ENCODE results near the gene CUBN.

GRCh38 chr10:17174626-17175025 is 45.0 kb upstream of the CUBN start:
- TF ChIP-seq MED13 (CRISPR knock-in tag; IDR thresholded peaks at IDR 0.05) (no peak), CTCF (CRISPR knock-in tag; IDR thresholded peaks at IDR 0.05) (no peak), ZC3H4 (CRISPR knock-in tag; IDR thresholded peaks at IDR 0.05; ENCODE audit: borderline replicate concordance) (no peak), ETV6 (CRISPR knock-in tag; conservative IDR thresholded peaks at IDR 0.05) (no peak), HDAC6 (IDR thresholded peaks at IDR 0.05; ENCODE audit: low read depth, low read length) (no peak), SMAD1 (CRISPR knock-in tag; IDR thresholded peaks at IDR 0.05; ENCODE audit: borderline replicate concordance, low read depth) (no peak), ARID5B (CRISPR knock-in tag; IDR thresholded peaks at IDR 0.05) (no peak), POLR2A (IDR thresholded peaks at IDR 0.05; ENCODE audit: insufficient read depth in 1 of 2, low read depth in 2 of 2, low read length in 2 of 2) (no peak), RAD21 (CRISPR knock-in tag; IDR thresholded peaks at IDR 0.05) (no peak), ZZZ3 (CRISPR knock-in tag; IDR thresholded peaks at IDR 0.05; ENCODE audit: borderline replicate concordance) (no peak), E2F2 (CRISPR knock-in tag; IDR thresholded peaks at IDR 0.05; ENCODE audit: borderline replicate concordance) (no peak), MYC (CRISPR knock-in tag; IDR thresholded peaks at IDR 0.05; ENCODE audit: borderline replicate concordance) (no peak), NFRKB (IDR thresholded peaks at IDR 0.05) (no peak)
